ENCODE results near the gene ME3. TPM values are rescaled to one million over a fixed set of nuclear protein-coding genes. Genes with fewer than 3 reads are reported as not detected.

The ME3 gene
- total RNA-seq, 6 experiments from 2014 or later, result 1.9 to 8.5 (median 4.6) TPM

DNA sequence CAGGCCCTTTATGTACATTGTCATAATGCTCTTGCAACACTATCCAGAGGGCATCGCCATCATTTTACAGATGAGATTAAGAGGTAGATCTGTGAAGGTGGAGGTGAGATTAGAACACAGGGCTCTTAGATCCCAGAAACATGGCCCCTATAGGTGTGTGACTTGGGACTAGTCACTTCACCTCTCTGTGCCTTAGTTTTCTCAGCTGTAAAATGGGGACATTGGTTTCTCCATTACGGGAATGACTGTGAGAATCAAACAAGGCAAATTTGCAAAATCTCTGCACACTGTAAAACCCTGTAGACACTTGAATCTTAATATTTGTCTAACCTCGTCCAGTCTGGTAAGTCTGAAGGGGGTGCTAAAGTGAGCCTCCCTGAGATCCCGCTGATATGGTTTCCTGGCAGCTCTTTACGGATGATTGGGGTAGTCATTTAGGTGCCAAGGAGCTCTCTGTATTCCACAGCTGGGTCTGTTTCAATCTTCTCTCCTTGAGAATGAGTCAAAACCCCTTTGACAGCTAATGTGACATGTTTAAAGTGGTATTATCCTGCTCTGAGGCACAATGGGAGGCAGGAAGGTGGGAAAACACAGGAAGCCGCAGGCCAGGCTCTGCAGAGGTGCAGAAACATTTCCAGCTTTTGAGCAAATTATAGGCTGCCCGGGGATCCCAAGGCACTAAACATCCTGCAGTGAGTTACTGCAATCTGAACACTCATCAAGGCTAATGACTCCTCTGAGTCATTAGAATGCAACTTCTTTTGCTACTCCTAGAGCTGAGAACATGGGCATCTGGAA is 156.9 kb downstream of the ME3 start:
- no peak for DNase-seq
- intact Hi-C loops (cut with DNase I), result no loop called here

GRCh38 chr11:86514453-86514852 is 158.0 kb downstream of the ME3 start:
- Histone ChIP-seq H3K27me3 (no peaks in the 10 kb centered on the region), H3K36me3 (no peaks in the 10 kb centered on the region), H3K9me3 (no peaks in the 10 kb centered on the region), H3K27ac (no peak overlapping the region), H3K4me1 (peaks cover 0 to 10% (median 5%) of the 10 kb centered on the region in 4 donors), H3K4me3 (no peak overlapping the region)
- DNase-seq (no peak), ATAC-seq (no peak)
- intact Hi-C loops (cut with DNase I), result no loop called here
- TF ChIP-seq, protein P1, sequence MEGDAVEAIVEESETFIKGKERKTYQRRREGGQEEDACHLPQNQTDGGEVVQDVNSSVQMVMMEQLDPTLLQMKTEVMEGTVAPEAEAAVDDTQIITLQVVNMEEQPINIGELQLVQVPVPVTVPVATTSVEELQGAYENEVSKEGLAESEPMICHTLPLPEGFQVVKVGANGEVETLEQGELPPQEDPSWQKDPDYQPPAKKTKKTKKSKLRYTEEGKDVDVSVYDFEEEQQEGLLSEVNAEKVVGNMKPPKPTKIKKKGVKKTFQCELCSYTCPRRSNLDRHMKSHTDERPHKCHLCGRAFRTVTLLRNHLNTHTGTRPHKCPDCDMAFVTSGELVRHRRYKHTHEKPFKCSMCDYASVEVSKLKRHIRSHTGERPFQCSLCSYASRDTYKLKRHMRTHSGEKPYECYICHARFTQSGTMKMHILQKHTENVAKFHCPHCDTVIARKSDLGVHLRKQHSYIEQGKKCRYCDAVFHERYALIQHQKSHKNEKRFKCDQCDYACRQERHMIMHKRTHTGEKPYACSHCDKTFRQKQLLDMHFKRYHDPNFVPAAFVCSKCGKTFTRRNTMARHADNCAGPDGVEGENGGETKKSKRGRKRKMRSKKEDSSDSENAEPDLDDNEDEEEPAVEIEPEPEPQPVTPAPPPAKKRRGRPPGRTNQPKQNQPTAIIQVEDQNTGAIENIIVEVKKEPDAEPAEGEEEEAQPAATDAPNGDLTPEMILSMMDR (IDR thresholded peaks at IDR 0.05), result no peak
- no peak for TF ChIP-seq POLR2A (IDR thresholded peaks at IDR 0.05)
- WGBS (ENCODE audit: insufficient coverage, low coverage, low lambda C conversion rate, missing lambda C conversion rate), result 43% methylated on average over 1 of the region's 1 CpG

More for the DNA sequence above, 156.9 kb downstream of the ME3 start:
- Histone ChIP-seq H3K27ac (no peak overlapping the region), H3K9me3 (no peaks in the 10 kb centered on the region), H3K4me1 (no peaks in the 10 kb centered on the region), H3K4me3 (no peak overlapping the region), H3K27me3 (no peaks in the 10 kb centered on the region), H3K36me3 (no peaks in the 10 kb centered on the region)
- peak; percentile 46 to 80 (median 56) for ATAC-seq
- 66% methylated on average over 5 of the region's 7 CpGs for WGBS (ENCODE audit: insufficient coverage, low coverage, low lambda C conversion rate, missing lambda C conversion rate)
- TF ChIP-seq, protein P1 (IDR thresholded peaks at IDR 0.05), result no peak
- TF ChIP-seq POLR2A (IDR thresholded peaks at IDR 0.05), result no peak

DNA sequence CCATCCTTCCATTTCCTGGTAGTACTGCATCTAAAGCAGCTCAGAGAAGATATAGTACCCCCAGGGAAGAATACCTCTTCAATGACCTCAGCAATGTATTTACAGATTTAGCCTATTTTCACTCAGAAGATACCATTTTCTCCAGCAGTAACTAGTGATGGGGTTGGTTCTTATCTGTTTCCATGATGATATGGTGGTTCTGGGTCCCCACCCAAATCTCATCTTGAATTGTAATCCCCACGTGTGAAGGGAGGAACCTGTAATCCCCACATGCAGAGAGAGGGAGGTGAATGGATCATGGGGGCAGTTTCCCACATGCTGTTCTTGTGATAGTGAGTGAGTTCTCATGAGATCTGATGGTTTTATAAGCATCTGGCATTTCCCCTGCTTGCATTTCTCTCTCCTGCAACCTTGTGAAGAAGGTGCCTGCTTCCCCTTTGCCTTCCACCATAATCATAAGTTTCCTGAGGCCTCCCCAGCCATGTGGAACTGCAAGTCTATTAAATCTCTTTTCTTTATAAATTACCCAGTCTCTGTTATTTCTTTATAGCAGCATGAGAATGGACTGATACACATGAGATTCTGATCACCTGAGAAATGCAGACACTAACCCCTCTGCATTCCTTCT is 158.6 kb downstream of the ME3 start:
- Histone ChIP-seq H3K36me3 (no peaks in the 10 kb centered on the region), H3K4me1 (peaks cover 0 to 15% (median 6%) of the 10 kb centered on the region in 4 donors), H3K27ac (no peak overlapping the region), H3K4me3 (no peak overlapping the region), H3K27me3 (no peaks in the 10 kb centered on the region), H3K9me3 (no peaks in the 10 kb centered on the region)
- 80% methylated on average over 1 of the region's 1 CpG for WGBS (ENCODE audit: insufficient coverage, low coverage, low lambda C conversion rate, missing lambda C conversion rate)
- intact Hi-C loops (cut with DNase I), result no loop called here
- no peak for DNase-seq
- ATAC-seq, result no peak
- TF ChIP-seq POLR2A (IDR thresholded peaks at IDR 0.05), result no peak

DNA sequence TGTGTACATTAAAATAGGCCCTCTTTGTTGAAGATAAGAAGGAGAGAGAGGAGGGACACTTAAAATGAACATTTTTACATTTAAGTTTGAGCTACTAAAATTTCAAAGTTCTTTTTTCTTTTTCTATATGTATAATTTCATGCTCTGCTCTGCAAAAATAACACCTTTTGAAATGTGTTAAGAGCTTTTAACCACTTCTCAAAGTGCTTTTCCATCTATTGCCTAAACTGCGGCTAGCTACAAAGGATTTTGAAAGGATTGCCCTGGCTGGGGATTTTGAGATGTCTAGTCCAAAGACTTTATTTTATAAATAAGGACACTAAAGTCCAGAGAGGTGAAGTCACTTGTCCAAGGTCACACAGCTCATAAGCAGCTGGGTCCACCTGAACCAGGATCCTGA is 159.3 kb downstream of the ME3 start:
- H3K4me3 ChIP-seq, result no peak overlapping the region
- 78% methylated on average over 1 of the region's 1 CpG for WGBS (ENCODE audit: insufficient coverage, low coverage, low lambda C conversion rate, missing lambda C conversion rate)
- TF ChIP-seq, protein P1 (IDR thresholded peaks at IDR 0.05), result no peak
- TF ChIP-seq POLR2A (IDR thresholded peaks at IDR 0.05), result no peak
- peaks cover 0 to 20% (median 8%) of the 10 kb centered on the region in 4 donors for H3K4me1 ChIP-seq
- no peak overlapping the region for H3K27ac ChIP-seq
- DNase-seq (no peak), ATAC-seq (no peak)
- intact Hi-C loops (cut with DNase I), result no loop called here
- no peaks in the 10 kb centered on the region for H3K36me3 ChIP-seq
- no peaks in the 10 kb centered on the region for H3K9me3 ChIP-seq
- H3K27me3 ChIP-seq, result no peaks in the 10 kb centered on the region

DNA sequence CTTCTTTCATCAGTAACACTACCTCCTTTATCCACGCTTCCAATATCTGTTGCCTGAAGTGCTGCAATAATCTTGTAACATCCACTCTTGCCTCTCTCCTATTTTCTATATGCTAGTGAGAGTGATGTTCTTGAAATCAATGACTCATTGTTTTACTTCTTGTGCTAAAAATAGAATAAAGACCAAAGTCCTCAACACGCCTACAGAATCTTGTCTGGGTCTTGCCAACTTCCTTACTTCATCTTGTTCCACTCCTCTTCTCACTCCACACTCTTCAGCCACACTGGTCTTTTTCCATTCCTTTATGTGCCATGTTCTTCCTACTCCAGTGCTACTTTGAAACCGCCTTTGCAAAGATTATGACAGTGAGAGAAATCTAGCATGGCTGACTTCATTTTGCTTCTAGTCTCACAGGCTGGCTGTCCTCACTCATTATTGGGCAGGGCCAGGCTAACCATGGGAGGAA is 161.3 kb downstream of the ME3 start:
- Histone ChIP-seq H3K27ac (no peak overlapping the region), H3K27me3 (no peaks in the 10 kb centered on the region), H3K36me3 (no peaks in the 10 kb centered on the region), H3K4me3 (no peak overlapping the region), H3K9me3 (no peaks in the 10 kb centered on the region), H3K4me1 (peaks cover 0 to 25% (median 11%) of the 10 kb centered on the region in 4 donors)
- intact Hi-C loops (cut with DNase I), result no loop called here
- 64% methylated on average over 3 of the region's 3 CpGs for WGBS (ENCODE audit: insufficient coverage, low coverage, low lambda C conversion rate, missing lambda C conversion rate)
- DNase-seq (no peak), ATAC-seq (no peak)
- TF ChIP-seq, protein P1 (IDR thresholded peaks at IDR 0.05), result no peak
- no peak for TF ChIP-seq POLR2A (IDR thresholded peaks at IDR 0.05)

Measured in right lobe of liver (tissue), 6 donors.